Lower lobe of right lung (tissue), 2 donors: Measurements from ENCODE around the gene ARPC5L. TPM values are rescaled to one million over a fixed set of nuclear protein-coding genes. Genes with fewer than 3 reads are reported as not detected.
A peak's percentile ranks its signal among the peaks of the same experiment; 100 is the strongest.

Experiments
- ATAC-seq, 2 donors: fragments of 200-7000 bp; cut with Tn5 transposase; one replicate each; pipeline ENCODE4 v1.9.1; 2020 to 2022; ENCODE audit warnings: mild to moderate bottlenecking in 2 of 2, moderate library complexity in 2 of 2
- DNase-seq: peaks from one replicate; pipeline ENCODE4 v3.0.0-alpha.2; 2020
- H3K27ac ChIP-seq: fragments of 200-600 bp; one replicate; pipeline ENCODE4 v1.8.0; 2022
- H3K27me3 ChIP-seq: fragments of 200-600 bp; one replicate; pipeline ENCODE4 v1.8.0; 2022; ENCODE audit warnings: low read depth
- H3K36me3 ChIP-seq: fragments of 200-600 bp; one replicate; pipeline ENCODE4 v1.8.0; 2022; ENCODE audit warnings: mild to moderate bottlenecking
- H3K4me1 ChIP-seq: fragments of 200-600 bp; one replicate; pipeline ENCODE4 v1.8.0; 2022
- H3K4me3 ChIP-seq: fragments of 200-600 bp; one replicate; pipeline ENCODE4 v1.8.0; 2022; ENCODE audit warnings: mild to moderate bottlenecking
- H3K9me3 ChIP-seq: fragments of 200-600 bp; one replicate; pipeline ENCODE4 v1.8.0; 2022
- CTCF ChIP-seq: fragments of 200-600 bp; IDR thresholded peaks from one replicate; pipeline ENCODE4 v1.8.0; 2022; ENCODE audit warnings: antibody characterized with exemption, mild to moderate bottlenecking
- intact Hi-C: fragments of 100-400 bp; cut with DNase I; formaldehyde crosslinking; loops from one replicate; pipeline ENCODE4 v1.11.0; 2022
- long read RNA-seq: library from polyadenylated mRNA; unstranded; transcript quantifications from one replicate; pipeline ENCODE4 v2.0.0, GENCODE V29; 2021
- total RNA-seq: library from RNA; stranded (reverse); fragmentation: NEBNext Ultra II Directional; extraction: Animal tissue kit (Norgen Biotek cat#: 25700); gene quantifications from one replicate; pipeline ENCODE4 v1.2.1, GENCODE V29; 2021
- donor health status: DM: no; HTN: yes; CAD: no; lungs with severe emphysema.

The ARPC5L gene
- total RNA-seq = 33.2 TPM
- long read RNA-seq, transcript ARPC5L-201 (4 exons, 1,325 nt) = major isoform, 68 of 81 reads
- long read RNA-seq, transcript ARPC5L-203 (3 exons, 1,877 nt) = minor isoform, 8 of 81 reads
- long read RNA-seq, partial matches to known transcripts = 1 of 81 reads
- long read RNA-seq, other reads (novel, unspliced or antisense) = 2 of 81 reads

GRCh38 chr9:124861342-124862229, at the start of gene ARPC5L, which contains the start of gene RPL35:
TSS of gene ARPC5L (plus strand) at chr9:124862130. CDS start at chr9:124869291, 7,161 bp downstream.
TSS of gene RPL35 (minus strand) at chr9:124861957. CDS start at chr9:124861912, 45 bp downstream.
- Histone ChIP-seq H3K36me3 (peaks cover 41% of the 10 kb centered on the region), H3K27ac (peak within 1 kb of the TSS; percentile 91), H3K27me3 (no peaks in the 10 kb centered on the region), H3K9me3 (no peaks in the 10 kb centered on the region), H3K4me3 (peak within 1 kb of the TSS; percentile 89), H3K4me1 (peaks cover 40% of the 10 kb centered on the region)
- ATAC-seq (peak; percentile 97 to 98), DNase-seq (peak; percentile 96)
- intact Hi-C loops = no loop called here
- TF ChIP-seq CTCF = peak; percentile 24

GRCh38 chr9:124812441-124812876, 49.5 kb upstream of the ARPC5L start:
- intact Hi-C loops = no loop called here
- Histone ChIP-seq H3K9me3 (no peaks in the 10 kb centered on the region), H3K36me3 (no peaks in the 10 kb centered on the region), H3K4me3 (no peak overlapping the region), H3K4me1 (peaks cover 12% of the 10 kb centered on the region), H3K27ac (no peak overlapping the region), H3K27me3 (no peaks in the 10 kb centered on the region)
- DNase-seq (no peak), ATAC-seq (no peak)
- no peak for TF ChIP-seq CTCF

- Histone ChIP-seq H3K36me3 (no peaks in the 10 kb centered on the region), H3K27ac (no peak overlapping the region), H3K9me3 (no peaks in the 10 kb centered on the region), H3K4me1 (peaks cover 12% of the 10 kb centered on the region), H3K27me3 (no peaks in the 10 kb centered on the region), H3K4me3 (no peak overlapping the region)
- no peak for TF ChIP-seq CTCF
- DNase-seq (no peak), ATAC-seq (no peak)
- intact Hi-C loops = no loop called here
Observed at GRCh38 chr9:124813041-124813440, 48.9 kb upstream of the ARPC5L start.

- TF ChIP-seq CTCF = no peak
- Histone ChIP-seq H3K4me1 (peaks cover 12% of the 10 kb centered on the region), H3K4me3 (no peak overlapping the region), H3K9me3 (no peaks in the 10 kb centered on the region), H3K36me3 (no peaks in the 10 kb centered on the region), H3K27me3 (no peaks in the 10 kb centered on the region), H3K27ac (no peak overlapping the region)
- no peak for ATAC-seq
- peak; percentile 6 for DNase-seq
- intact Hi-C loops = no loop called here
Observed at GRCh38 chr9:124813501-124814163, 48.3 kb upstream of the ARPC5L start.

DNA sequence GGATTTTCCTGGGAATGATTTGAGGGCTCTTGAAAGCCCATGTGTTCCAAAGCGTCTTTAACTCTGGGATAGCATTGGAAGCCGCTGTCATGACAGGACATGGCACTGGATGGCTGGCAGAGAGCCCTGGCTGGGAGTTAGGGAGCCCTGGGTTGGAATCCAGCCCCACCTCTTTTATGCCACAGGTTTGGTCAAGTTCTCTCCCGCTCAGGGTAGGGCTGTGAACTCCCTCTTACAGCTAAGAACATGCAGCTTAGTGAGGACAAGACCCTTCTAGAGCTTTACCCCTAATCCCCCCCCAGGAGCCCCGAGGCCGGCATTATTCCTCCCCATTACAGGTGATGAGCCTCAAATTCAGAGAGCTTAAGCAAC, 47.8 kb upstream of the ARPC5L start:
- no peak for TF ChIP-seq CTCF
- H3K9me3 ChIP-seq = no peaks in the 10 kb centered on the region
- ATAC-seq (no peak), DNase-seq (peak; percentile 25)
- no peaks in the 10 kb centered on the region for H3K27me3 ChIP-seq
- H3K27ac ChIP-seq = no peak overlapping the region
- peaks cover 12% of the 10 kb centered on the region for H3K4me1 ChIP-seq
- intact Hi-C loops = no loop called here
- no peak overlapping the region for H3K4me3 ChIP-seq
- H3K36me3 ChIP-seq = no peaks in the 10 kb centered on the region
